ENCODE measurements around the gene CINP. TPM values are rescaled to one million over a fixed set of nuclear protein-coding genes. Genes with fewer than 3 reads are reported as not detected.
"Not testable (repeated sequence)": the region's sequence is repeated elsewhere in the genome, so short reads cannot be mapped to it uniquely, and the experiment has no call there.

Gene CINP
- total and polyA plus RNA-seq, 9 donors, result 14.6 to 59.9 (median 26.6) TPM

- TF ChIP-seq EP300 (IDR thresholded peaks at IDR 0.05), result no peak
- TF ChIP-seq, protein P1, sequence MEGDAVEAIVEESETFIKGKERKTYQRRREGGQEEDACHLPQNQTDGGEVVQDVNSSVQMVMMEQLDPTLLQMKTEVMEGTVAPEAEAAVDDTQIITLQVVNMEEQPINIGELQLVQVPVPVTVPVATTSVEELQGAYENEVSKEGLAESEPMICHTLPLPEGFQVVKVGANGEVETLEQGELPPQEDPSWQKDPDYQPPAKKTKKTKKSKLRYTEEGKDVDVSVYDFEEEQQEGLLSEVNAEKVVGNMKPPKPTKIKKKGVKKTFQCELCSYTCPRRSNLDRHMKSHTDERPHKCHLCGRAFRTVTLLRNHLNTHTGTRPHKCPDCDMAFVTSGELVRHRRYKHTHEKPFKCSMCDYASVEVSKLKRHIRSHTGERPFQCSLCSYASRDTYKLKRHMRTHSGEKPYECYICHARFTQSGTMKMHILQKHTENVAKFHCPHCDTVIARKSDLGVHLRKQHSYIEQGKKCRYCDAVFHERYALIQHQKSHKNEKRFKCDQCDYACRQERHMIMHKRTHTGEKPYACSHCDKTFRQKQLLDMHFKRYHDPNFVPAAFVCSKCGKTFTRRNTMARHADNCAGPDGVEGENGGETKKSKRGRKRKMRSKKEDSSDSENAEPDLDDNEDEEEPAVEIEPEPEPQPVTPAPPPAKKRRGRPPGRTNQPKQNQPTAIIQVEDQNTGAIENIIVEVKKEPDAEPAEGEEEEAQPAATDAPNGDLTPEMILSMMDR (IDR thresholded peaks at IDR 0.05), result no peak
- no peak for TF ChIP-seq POLR2A (IDR thresholded peaks at IDR 0.05)
- no peaks in the 10 kb centered on the region for H3K4me1 ChIP-seq (ENCODE audit: insufficient read depth)
- 85 to 92% (median 88%) methylated on average over 3 of the region's 3 CpGs for WGBS, 3 donors
- H3K36me3 ChIP-seq, result no peaks in the 10 kb centered on the region
- H3K27me3 ChIP-seq, result no peaks in the 10 kb centered on the region
- no peak overlapping the region for H3K27ac ChIP-seq
- no peak for DNase-seq
- no peak overlapping the region for H3K4me3 ChIP-seq
- no peaks in the 10 kb centered on the region for H3K9me3 ChIP-seq
- intact Hi-C loops (cut with DNase I), result no loop called here
Measured at GRCh38 chr14:102356280-102356679, 6.4 kb downstream of the CINP start.

DNA sequence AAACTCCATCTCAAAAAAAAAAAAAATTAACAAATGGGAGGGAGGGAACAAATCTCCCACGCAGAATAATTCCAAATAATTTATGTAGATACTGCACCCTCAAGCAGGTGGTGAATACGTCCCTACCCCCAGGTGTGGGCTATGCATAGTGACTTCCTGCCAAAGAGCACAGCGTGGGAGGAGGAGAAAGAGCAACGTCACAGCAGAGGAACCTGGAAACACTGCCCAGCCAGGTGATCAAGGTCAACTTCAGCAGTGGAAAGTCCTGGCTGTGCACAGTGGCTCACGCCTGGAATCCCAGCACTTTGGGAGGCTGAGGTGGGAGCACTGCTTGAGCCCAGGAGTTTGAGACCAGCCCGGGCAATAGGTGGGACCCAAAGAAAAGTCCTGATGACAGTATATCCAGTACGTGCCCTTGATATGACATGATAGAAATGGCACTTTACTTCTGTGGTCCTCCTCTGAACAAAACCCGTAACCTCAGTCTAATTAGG, 9.5 kb downstream of the CINP start:
- H3K36me3 ChIP-seq, result no peaks in the 10 kb centered on the region
- no peak for TF ChIP-seq POLR2A (IDR thresholded peaks at IDR 0.05)
- TF ChIP-seq EP300 (IDR thresholded peaks at IDR 0.05), result no peak
- TF ChIP-seq, protein P1 (IDR thresholded peaks at IDR 0.05), result no peak
- H3K4me1 ChIP-seq (ENCODE audit: insufficient read depth), result no peaks in the 10 kb centered on the region
- H3K27me3 ChIP-seq, result no peaks in the 10 kb centered on the region
- intact Hi-C loops (cut with DNase I), result no loop called here
- 73 to 79% (median 74%) methylated on average over 8 of the region's 8 CpGs for WGBS, 3 donors
- H3K9me3 ChIP-seq, result no peaks in the 10 kb centered on the region
- no peak overlapping the region for H3K4me3 ChIP-seq
- no peak overlapping the region for H3K27ac ChIP-seq
- DNase-seq, result no peak

DNA sequence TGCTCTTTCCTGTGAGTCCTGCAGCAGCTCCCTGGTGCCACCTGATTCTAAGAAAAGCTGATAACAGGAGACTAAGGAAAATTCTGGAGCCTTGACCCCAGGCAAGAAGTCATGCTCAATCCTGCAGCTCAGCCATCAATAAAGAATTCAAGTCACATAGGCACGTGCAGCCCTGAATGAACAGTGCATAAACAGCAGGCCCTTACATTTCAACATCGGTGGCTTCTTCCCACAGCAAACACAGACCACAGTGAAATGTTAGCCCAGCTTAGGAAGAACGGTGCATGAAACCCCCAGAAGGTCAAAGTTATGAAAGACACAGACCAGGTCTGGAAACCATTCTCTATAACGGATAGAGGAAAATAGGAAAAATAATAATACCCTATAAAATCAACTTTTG, 10.5 kb downstream of the CINP start:
- intact Hi-C loops (cut with DNase I), result no loop called here
- WGBS, 3 donors, result 89 to 96% (median 91%) methylated on average over 4 of the region's 4 CpGs
- no peaks in the 10 kb centered on the region for H3K36me3 ChIP-seq
- no peak for DNase-seq
- TF ChIP-seq EP300 (IDR thresholded peaks at IDR 0.05) (no peak), POLR2A (IDR thresholded peaks at IDR 0.05) (no peak)
- TF ChIP-seq, protein P1 (IDR thresholded peaks at IDR 0.05), result no peak
- H3K27ac ChIP-seq, result no peak overlapping the region
- no peaks in the 10 kb centered on the region for H3K9me3 ChIP-seq
- H3K4me3 ChIP-seq, result no peak overlapping the region
- no peaks in the 10 kb centered on the region for H3K4me1 ChIP-seq (ENCODE audit: insufficient read depth)
- H3K27me3 ChIP-seq, result no peaks in the 10 kb centered on the region

GRCh38 chr14:102351593-102351992, 11.1 kb downstream of the CINP start:
- H3K4me3 ChIP-seq; H3K4me1 ChIP-seq (ENCODE audit: insufficient read depth); DNase-seq; H3K27me3 ChIP-seq; intact Hi-C loops (cut with DNase I); H3K9me3 ChIP-seq; H3K36me3 ChIP-seq; H3K27ac ChIP-seq: not testable (repeated sequence)
- 76 to 83% (median 79%) methylated on average over 9 of the region's 9 CpGs for WGBS, 3 donors

DNA sequence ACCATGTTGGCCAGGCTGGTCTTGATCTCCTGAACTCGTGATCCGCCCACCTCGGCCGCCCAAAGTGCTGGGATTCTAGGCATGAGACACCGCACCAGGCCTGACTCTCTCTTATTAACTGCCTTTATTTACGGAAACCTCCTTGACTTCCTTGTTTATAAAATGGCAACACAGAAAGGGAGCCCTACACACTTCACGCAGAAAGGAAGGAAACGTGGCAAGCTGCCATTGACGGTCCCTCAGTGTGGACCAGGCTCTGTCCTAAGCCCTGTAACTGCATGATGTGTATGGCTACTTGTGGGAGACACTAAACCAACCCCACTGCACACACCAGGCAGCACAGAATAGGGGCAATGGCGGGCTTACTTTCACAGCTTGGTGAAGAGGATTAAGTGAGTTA, 11.7 kb downstream of the CINP start:
- TF ChIP-seq, protein P1 (IDR thresholded peaks at IDR 0.05), result no peak
- no peak for TF ChIP-seq POLR2A (IDR thresholded peaks at IDR 0.05)
- TF ChIP-seq EP300 (IDR thresholded peaks at IDR 0.05), result no peak
- no peak overlapping the region for H3K4me3 ChIP-seq
- 90 to 91% (median 91%) methylated on average over 10 of the region's 10 CpGs for WGBS, 3 donors
- intact Hi-C loops (cut with DNase I), result no loop called here
- H3K36me3 ChIP-seq, result no peaks in the 10 kb centered on the region
- no peak overlapping the region for H3K27ac ChIP-seq
- H3K9me3 ChIP-seq, result no peaks in the 10 kb centered on the region
- DNase-seq, result no peak
- no peaks in the 10 kb centered on the region for H3K4me1 ChIP-seq (ENCODE audit: insufficient read depth)
- H3K27me3 ChIP-seq, result no peaks in the 10 kb centered on the region
